Vagina (tissue), 2 donors: ENCODE results near the gene EXOC6. TPM values are rescaled to one million over a fixed set of nuclear protein-coding genes. Genes with fewer than 3 reads are reported as not detected.

Experiments used
- DNase-seq, 2 donors: peaks; one replicate each; pipeline ENCODE4 v3.0.0-alpha.2; 2017; ENCODE audit errors: extremely low spot score in 2 of 2
- H3K27ac ChIP-seq: fragments of 200-600 bp; sonication (generic); one replicate; pipeline ENCODE4 v1.5.1; 2019
- H3K27me3 ChIP-seq: fragments of 200-600 bp; sonication (generic); one replicate; pipeline ENCODE4 v1.5.1; 2019
- H3K36me3 ChIP-seq, 2 donors: fragments of 200-600 bp; sonication (generic); one replicate each; pipeline ENCODE4 v1.5.1; 2017 to 2019
- H3K4me1 ChIP-seq: fragments of 200-600 bp; sonication (generic); one replicate; pipeline ENCODE4 v1.5.1; 2019
- H3K4me3 ChIP-seq, 2 donors: fragments of 200-600 bp; sonication (generic); 1 replicate in 1 of 2; 2 replicates in 1 of 2; pipeline ENCODE4 v1.5.1; 2016 to 2019
- H3K9me3 ChIP-seq: fragments of 200-600 bp; sonication (generic); one replicate; pipeline ENCODE4 v1.5.1; 2019
- POLR2A ChIP-seq, 2 donors: fragments of 450-650 bp; IDR thresholded peaks; one replicate each; pipeline ENCODE4 v1.6.1; 2017; ENCODE audit warnings: antibody characterized with exemption in 2 of 2, mild to moderate bottlenecking in 2 of 2, moderate library complexity in 2 of 2
- POLR2AphosphoS5 ChIP-seq, 2 donors: sonication (generic); formaldehyde crosslinking; IDR thresholded peaks; one replicate each; pipeline ENCODE4 v1.9.0; 2017; ENCODE audit warnings: antibody characterized with exemption in 2 of 2, mild to moderate bottlenecking in 2 of 2, low read depth in 1 of 2; ENCODE audit not compliant: insufficient read depth in 1 of 2
- intact Hi-C: fragments of 100-400 bp; cut with DNase I; formaldehyde crosslinking; loops from one replicate; pipeline ENCODE4 v1.15.1; 2023
- total RNA-seq: library from RNA; depleted of rRNA; stranded (reverse); fragments of >200 nt; gene quantifications from one replicate; pipeline ENCODE4 v1.2.3, GENCODE V29; 2016
- TF ChIP-seq, protein P1 (sequence below), 3 experiments: fragments of 450-650 bp in 2 of 3; fragments of 200-600 bp in 1 of 3; sonication (generic) in 1 of 3; IDR thresholded peaks; one replicate each; pipeline ENCODE4 v1.5.1; 2017 to 2019; ENCODE audit warnings: antibody characterized with exemption in 3 of 3, mild to moderate bottlenecking in 2 of 3, moderate library complexity in 2 of 3

EXOC6 gene
- total RNA-seq, 1 donor from 2014 or later, result 9.3 TPM

DNA sequence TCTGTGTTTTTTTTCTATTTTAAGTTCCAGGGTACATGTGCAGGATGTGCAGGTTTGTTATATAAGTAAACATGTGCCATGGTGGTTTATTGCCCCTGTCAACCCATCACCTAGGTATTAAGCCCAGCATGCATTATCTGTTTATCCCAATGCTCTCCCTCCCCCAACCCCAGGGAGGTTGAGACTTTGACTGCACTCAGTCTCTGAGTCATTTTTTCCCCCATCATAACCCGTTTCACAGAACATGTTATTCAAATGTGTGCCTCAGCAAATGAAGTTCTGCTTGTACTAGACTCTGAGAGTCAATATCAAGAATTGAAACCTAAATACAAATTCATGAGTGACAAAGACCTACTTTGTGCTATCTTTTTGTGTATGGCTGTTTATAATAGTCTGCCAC lies 142.3 kb downstream of the EXOC6 start:
- intact Hi-C loops, result no loop called here
- DNase-seq, result no peak
- Histone ChIP-seq H3K27ac (no peak overlapping the region), H3K4me1 (no peaks in the 10 kb centered on the region), H3K27me3 (no peaks in the 10 kb centered on the region), H3K4me3 (no peak overlapping the region), H3K9me3 (no peaks in the 10 kb centered on the region), H3K36me3 (no peaks in the 10 kb centered on the region)
- no peak for TF ChIP-seq POLR2AphosphoS5 (IDR thresholded peaks at IDR 0.05; ENCODE audit: insufficient read depth in 1 of 2, low read depth in 1 of 2)
- TF ChIP-seq, protein P1, sequence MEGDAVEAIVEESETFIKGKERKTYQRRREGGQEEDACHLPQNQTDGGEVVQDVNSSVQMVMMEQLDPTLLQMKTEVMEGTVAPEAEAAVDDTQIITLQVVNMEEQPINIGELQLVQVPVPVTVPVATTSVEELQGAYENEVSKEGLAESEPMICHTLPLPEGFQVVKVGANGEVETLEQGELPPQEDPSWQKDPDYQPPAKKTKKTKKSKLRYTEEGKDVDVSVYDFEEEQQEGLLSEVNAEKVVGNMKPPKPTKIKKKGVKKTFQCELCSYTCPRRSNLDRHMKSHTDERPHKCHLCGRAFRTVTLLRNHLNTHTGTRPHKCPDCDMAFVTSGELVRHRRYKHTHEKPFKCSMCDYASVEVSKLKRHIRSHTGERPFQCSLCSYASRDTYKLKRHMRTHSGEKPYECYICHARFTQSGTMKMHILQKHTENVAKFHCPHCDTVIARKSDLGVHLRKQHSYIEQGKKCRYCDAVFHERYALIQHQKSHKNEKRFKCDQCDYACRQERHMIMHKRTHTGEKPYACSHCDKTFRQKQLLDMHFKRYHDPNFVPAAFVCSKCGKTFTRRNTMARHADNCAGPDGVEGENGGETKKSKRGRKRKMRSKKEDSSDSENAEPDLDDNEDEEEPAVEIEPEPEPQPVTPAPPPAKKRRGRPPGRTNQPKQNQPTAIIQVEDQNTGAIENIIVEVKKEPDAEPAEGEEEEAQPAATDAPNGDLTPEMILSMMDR (IDR thresholded peaks at IDR 0.05), result no peak
- TF ChIP-seq POLR2A (IDR thresholded peaks at IDR 0.05), result no peak

GRCh38 chr10:92991513-92991912 lies 143.2 kb downstream of the EXOC6 start:
- no peaks in the 10 kb centered on the region for H3K36me3 ChIP-seq
- TF ChIP-seq POLR2AphosphoS5 (IDR thresholded peaks at IDR 0.05; ENCODE audit: insufficient read depth in 1 of 2, low read depth in 1 of 2) (no peak), POLR2A (IDR thresholded peaks at IDR 0.05) (no peak)
- TF ChIP-seq, protein P1 (IDR thresholded peaks at IDR 0.05), result no peak

GRCh38 chr10:92993699-92994272 lies 145.5 kb downstream of the EXOC6 start:
- Histone ChIP-seq H3K27me3 (no peaks in the 10 kb centered on the region), H3K27ac (no peak overlapping the region), H3K9me3 (no peaks in the 10 kb centered on the region), H3K4me1 (no peaks in the 10 kb centered on the region), H3K36me3 (no peaks in the 10 kb centered on the region), H3K4me3 (no peak overlapping the region)
- intact Hi-C loops, result no loop called here
- TF ChIP-seq, protein P1 (IDR thresholded peaks at IDR 0.05), result no peak
- no peak for TF ChIP-seq POLR2A (IDR thresholded peaks at IDR 0.05)
- TF ChIP-seq POLR2AphosphoS5 (IDR thresholded peaks at IDR 0.05; ENCODE audit: insufficient read depth in 1 of 2, low read depth in 1 of 2), result no peak
- DNase-seq, result no peak

More at GRCh38 chr10:92991513-92991912, 143.2 kb downstream of the EXOC6 start:
- H3K27ac ChIP-seq, result no peak overlapping the region
- H3K4me3 ChIP-seq, result no peak overlapping the region
- H3K27me3 ChIP-seq, result no peaks in the 10 kb centered on the region
- no peaks in the 10 kb centered on the region for H3K4me1 ChIP-seq
- H3K9me3 ChIP-seq, result no peaks in the 10 kb centered on the region
- intact Hi-C loops, result no loop called here
- no peak for DNase-seq

- H3K4me1 ChIP-seq, result no peaks in the 10 kb centered on the region
- H3K9me3 ChIP-seq, result no peaks in the 10 kb centered on the region
- H3K4me3 ChIP-seq, result no peak overlapping the region
- H3K36me3 ChIP-seq, result no peaks in the 10 kb centered on the region
- intact Hi-C loops, result no loop called here
- H3K27me3 ChIP-seq, result no peaks in the 10 kb centered on the region
- H3K27ac ChIP-seq, result no peak overlapping the region
- DNase-seq, result no peak
- no peak for TF ChIP-seq POLR2AphosphoS5 (IDR thresholded peaks at IDR 0.05; ENCODE audit: insufficient read depth in 1 of 2, low read depth in 1 of 2)
- TF ChIP-seq, protein P1 (IDR thresholded peaks at IDR 0.05), result no peak
- TF ChIP-seq POLR2A (IDR thresholded peaks at IDR 0.05), result no peak
These were observed 147.2 kb downstream of the EXOC6 start for GRCh38 chr10:92995509-92995908.

DNA sequence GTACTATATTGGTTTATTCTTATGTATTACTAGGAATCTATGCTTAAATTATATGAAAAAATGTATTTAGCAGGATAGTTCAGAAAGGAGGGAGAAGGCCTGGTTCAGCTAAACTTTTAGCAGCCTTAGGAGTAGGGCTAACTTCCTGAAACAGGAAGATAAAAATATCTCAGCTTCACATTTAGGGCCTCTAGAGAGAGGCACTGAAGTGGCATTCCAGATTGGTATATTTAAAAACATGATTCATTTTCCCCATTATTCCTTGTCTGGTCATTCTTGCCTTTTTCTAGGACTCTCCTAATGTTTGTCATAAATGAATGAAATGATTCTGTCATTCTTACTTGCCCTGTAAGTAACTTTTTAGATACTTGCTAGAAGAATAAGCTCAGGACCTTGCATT lies 149.3 kb downstream of the EXOC6 start:
- TF ChIP-seq POLR2A (IDR thresholded peaks at IDR 0.05) (no peak), POLR2AphosphoS5 (IDR thresholded peaks at IDR 0.05; ENCODE audit: insufficient read depth in 1 of 2, low read depth in 1 of 2) (no peak)
- TF ChIP-seq, protein P1 (IDR thresholded peaks at IDR 0.05), result no peak
- no peak overlapping the region for H3K27ac ChIP-seq
- no peaks in the 10 kb centered on the region for H3K36me3 ChIP-seq
- no peak overlapping the region for H3K4me3 ChIP-seq
- no peaks in the 10 kb centered on the region for H3K27me3 ChIP-seq
- no peaks in the 10 kb centered on the region for H3K4me1 ChIP-seq
- H3K9me3 ChIP-seq, result no peaks in the 10 kb centered on the region
- DNase-seq, result no peak
- intact Hi-C loops, result no loop called here
